ENCODE measurements around the gene GCH1. TPM values are rescaled to one million over a fixed set of nuclear protein-coding genes. Genes with fewer than 3 reads are reported as not detected.

GCH1 gene
- total RNA-seq, 4 donors from 2014 or later, result 2.2 to 5.0 (median 3.7) TPM

GRCh38 chr14:54798465-54799124 is 104.0 kb downstream of the GCH1 start:
- no peaks in the 10 kb centered on the region for H3K4me1 ChIP-seq
- no peak overlapping the region for H3K4me3 ChIP-seq
- H3K27ac ChIP-seq, result no peak overlapping the region
- H3K36me3 ChIP-seq, result no peaks in the 10 kb centered on the region
- no peak for TF ChIP-seq POLR2AphosphoS5 (IDR thresholded peaks at IDR 0.05)
- no peak for ATAC-seq
- peaks cover 0 to 10% (median 0%) of the 10 kb centered on the region in 3 donors for H3K9me3 ChIP-seq
- no peaks in the 10 kb centered on the region for H3K27me3 ChIP-seq
- WGBS, 2 donors (ENCODE audit: low coverage in 1 of 2), result 81 to 88% methylated on average over 7 to 9 of the region's 9 CpGs

- H3K9me3 ChIP-seq, result peaks cover 0 to 10% (median 0%) of the 10 kb centered on the region in 3 donors
- no peaks in the 10 kb centered on the region for H3K27me3 ChIP-seq
- no peak for ATAC-seq
- no peaks in the 10 kb centered on the region for H3K36me3 ChIP-seq
- no peaks in the 10 kb centered on the region for H3K4me1 ChIP-seq
- no peak for TF ChIP-seq POLR2AphosphoS5 (IDR thresholded peaks at IDR 0.05)
- TF ChIP-seq EP300 (IDR thresholded peaks at IDR 0.05), result no peak
- no peak for TF ChIP-seq CTCF (IDR thresholded peaks at IDR 0.05)
- TF ChIP-seq POLR2A (IDR thresholded peaks at IDR 0.05), result no peak
- 66 to 73% methylated on average over 3 to 4 of the region's 4 CpGs for WGBS, 2 donors (ENCODE audit: low coverage in 1 of 2)
- H3K4me3 ChIP-seq, result no peak overlapping the region
- no peak overlapping the region for H3K27ac ChIP-seq
Measured at GRCh38 chr14:54797986-54798385, 104.6 kb downstream of the GCH1 start.

- Histone ChIP-seq H3K4me1 (no peaks in the 10 kb centered on the region), H3K27me3 (no peaks in the 10 kb centered on the region), H3K4me3 (no peak overlapping the region), H3K27ac (no peak overlapping the region), H3K9me3 (peaks cover 0 to 10% (median 0%) of the 10 kb centered on the region in 3 donors), H3K36me3 (no peaks in the 10 kb centered on the region)
- WGBS, 2 donors (ENCODE audit: low coverage in 1 of 2), result 79% methylated on average over 2 of the region's 6 CpGs; no CpG with 5 or more reads in 1 of the 2 donors
- TF ChIP-seq CTCF (IDR thresholded peaks at IDR 0.05) (no peak), POLR2AphosphoS5 (IDR thresholded peaks at IDR 0.05) (no peak), EP300 (IDR thresholded peaks at IDR 0.05) (no peak), POLR2A (IDR thresholded peaks at IDR 0.05) (no peak)
- ATAC-seq, result no peak
Measured at GRCh38 chr14:54797556-54797955, 105.1 kb downstream of the GCH1 start.

DNA sequence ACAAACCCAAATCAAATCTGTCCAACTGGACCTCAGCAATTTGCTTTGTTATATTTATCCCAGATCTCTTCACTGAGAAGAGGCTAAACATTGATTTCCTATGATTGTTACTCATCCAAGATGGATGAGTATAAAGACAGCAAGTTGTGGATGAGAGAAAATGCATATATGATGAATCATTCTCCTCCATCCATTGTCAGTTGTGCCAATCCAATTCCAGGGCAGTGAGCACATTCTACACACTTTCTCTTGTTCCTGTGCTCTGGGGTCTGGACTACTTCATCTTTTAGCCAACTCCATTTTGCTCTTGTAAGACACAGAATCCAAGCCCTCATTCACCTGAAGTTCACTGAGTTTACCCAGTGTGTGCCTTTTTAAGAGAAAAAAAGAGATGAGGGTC is 105.7 kb downstream of the GCH1 start:
- TF ChIP-seq POLR2AphosphoS5 (IDR thresholded peaks at IDR 0.05) (no peak), EP300 (IDR thresholded peaks at IDR 0.05) (no peak), POLR2A (IDR thresholded peaks at IDR 0.05) (no peak), CTCF (IDR thresholded peaks at IDR 0.05) (no peak)
- Histone ChIP-seq H3K27me3 (no peaks in the 10 kb centered on the region), H3K4me3 (no peak overlapping the region), H3K4me1 (no peaks in the 10 kb centered on the region), H3K27ac (no peak overlapping the region), H3K9me3 (peaks cover 0 to 10% (median 0%) of the 10 kb centered on the region in 3 donors), H3K36me3 (peaks cover 0 to 5% of the 10 kb centered on the region in 2 donors)
- ATAC-seq, result no peak

DNA sequence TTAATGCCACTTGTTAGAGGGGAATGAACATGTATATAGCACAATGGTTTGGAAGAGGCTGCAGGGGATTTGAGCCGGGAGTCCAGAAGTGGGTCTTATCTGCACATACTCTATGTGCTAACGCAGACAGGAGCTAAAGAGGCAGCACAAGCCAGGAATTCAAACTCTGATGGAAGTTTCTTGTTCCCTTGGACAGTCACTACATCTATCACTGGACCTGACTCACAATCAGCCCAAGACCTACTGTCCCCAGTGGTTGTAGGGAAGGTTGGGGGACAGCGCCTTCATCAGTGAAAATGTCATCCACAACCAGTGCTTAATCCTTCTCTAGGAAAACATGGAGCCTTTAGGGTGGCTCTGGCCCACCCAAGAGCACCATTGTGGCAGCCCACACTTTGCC is 107.8 kb downstream of the GCH1 start:
- H3K4me1 ChIP-seq, result no peaks in the 10 kb centered on the region
- 100% methylated on average over 1 of the region's 3 CpGs for WGBS, 2 donors (ENCODE audit: low coverage in 1 of 2)
- peaks cover 0 to 10% (median 0%) of the 10 kb centered on the region in 3 donors for H3K9me3 ChIP-seq
- H3K36me3 ChIP-seq, result peaks cover 0 to 22% of the 10 kb centered on the region in 2 donors
- H3K27ac ChIP-seq, result no peak overlapping the region
- ATAC-seq, result no peak
- TF ChIP-seq EP300 (IDR thresholded peaks at IDR 0.05) (no peak), POLR2A (IDR thresholded peaks at IDR 0.05) (no peak), POLR2AphosphoS5 (IDR thresholded peaks at IDR 0.05) (no peak)
- H3K27me3 ChIP-seq, result no peaks in the 10 kb centered on the region
- no peak overlapping the region for H3K4me3 ChIP-seq

- no peak for ATAC-seq
- Histone ChIP-seq H3K27me3 (no peaks in the 10 kb centered on the region), H3K4me1 (no peaks in the 10 kb centered on the region), H3K4me3 (no peak overlapping the region), H3K27ac (no peak overlapping the region), H3K9me3 (peaks cover 0 to 10% (median 0%) of the 10 kb centered on the region in 3 donors), H3K36me3 (peaks cover 0 to 28% of the 10 kb centered on the region in 2 donors)
- TF ChIP-seq CTCF (IDR thresholded peaks at IDR 0.05) (no peak), EP300 (IDR thresholded peaks at IDR 0.05) (no peak), POLR2AphosphoS5 (IDR thresholded peaks at IDR 0.05) (no peak), POLR2A (IDR thresholded peaks at IDR 0.05) (no peak)
- 17 to 21% methylated on average over 1 of the region's 1 CpG for WGBS, 2 donors (ENCODE audit: low coverage in 1 of 2)
Measured at GRCh38 chr14:54794159-54794558, 108.5 kb downstream of the GCH1 start.

All from gastroesophageal sphincter (tissue), 4 donors.